GM18505 (cell line): ENCODE results near the gene HSBP1.

Source experiments
- ATAC-seq: cut with Tn5 transposase; IDR thresholded peaks from one replicate; pipeline ENCODE4 v1.9.1; 2021; ENCODE audit not compliant: unreplicated experiment
- POLR2A ChIP-seq: IDR thresholded peaks from 4 replicates; pipeline ENCODE4 v1.6.1; 2011; ENCODE audit warnings: borderline replicate concordance; ENCODE audit not compliant: insufficient read depth, insufficient read length; ENCODE audit errors: extremely low read depth

Gene HSBP1

DNA sequence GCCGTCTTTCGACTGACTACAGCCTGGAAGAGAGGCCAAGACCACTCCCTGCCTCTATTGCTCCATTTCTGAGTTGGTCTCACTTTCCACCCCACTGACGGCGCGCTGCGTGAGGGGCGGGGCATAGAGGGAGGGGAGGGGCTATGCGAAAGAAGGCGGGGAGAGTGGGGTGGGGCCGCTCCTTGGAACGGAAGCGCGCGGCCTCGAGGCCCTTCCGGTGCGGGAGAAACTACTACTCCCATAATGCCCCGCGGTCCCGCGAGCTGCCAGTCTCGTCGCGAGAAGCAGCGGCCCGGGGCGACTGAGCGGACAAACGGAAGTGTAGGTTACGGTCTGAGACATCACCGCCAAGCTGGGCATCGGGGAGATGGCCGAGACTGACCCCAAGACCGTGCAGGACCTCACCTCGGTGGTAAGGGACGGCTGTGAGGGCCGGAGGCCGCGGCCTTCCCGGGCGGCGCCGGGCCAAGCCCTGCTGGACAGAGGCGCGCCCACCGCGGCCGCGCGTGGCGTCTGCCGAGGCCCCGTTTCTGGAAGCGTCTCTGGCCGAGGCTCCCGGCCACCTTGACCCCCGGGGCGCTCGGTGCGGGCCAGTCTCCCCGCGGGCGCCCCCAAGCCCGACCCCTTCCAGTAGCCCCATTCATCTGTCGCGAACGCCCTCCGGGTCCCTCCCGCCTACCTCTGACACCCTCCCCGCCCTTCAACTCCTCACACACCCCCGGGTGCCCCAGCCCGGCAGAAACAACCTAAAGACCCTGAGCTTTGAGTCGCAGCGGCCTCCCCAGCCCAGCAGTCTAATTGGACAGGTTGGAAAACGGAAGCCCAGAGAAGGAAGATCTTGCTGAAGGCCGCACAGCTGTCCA, at the start of gene HSBP1:
HSBP1 (plus strand) TSS at position 269 of the 863 bp plus-strand sequence; CDS start at position 368, 99 bp downstream.
- peak; percentile 88 for TF ChIP-seq POLR2A

DNA sequence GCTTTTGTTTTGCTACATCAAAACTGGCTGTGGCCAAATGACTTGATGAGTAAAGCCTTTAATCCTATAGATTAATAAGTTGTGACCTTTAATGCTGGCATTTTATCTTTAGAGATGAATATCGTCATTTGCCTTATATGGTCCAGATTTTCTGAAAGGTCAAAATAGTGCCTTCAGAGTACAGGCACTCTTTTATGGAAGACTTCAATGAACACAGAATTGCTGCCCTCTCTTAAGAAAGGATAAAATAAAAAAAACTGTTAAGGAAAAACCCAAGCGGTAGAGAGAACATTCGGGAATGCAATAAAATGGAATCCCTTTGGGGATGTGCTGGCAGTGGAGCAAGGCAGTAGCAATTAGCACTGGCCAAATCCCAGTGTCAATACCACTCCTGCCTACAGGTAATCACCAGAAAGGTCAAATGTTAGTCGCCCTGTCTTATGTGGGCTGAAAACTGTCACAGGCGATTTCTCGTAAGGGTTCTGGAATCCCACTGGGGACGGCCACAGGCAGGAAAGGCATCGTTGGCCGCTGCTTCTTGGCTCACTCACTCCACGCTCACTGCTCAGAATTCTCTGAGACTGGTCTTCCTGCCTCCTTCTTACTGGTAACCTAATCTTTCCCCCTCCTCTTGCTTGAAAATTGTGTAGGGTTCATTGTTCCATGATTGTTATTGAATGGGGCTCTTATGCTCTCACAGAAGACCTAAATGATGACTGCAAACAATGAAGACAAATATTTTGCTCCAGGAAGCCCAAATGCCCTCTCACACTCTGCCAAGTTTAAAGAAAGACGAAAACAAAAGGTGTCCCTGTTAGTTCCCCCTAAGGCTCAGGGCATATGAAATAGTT, 45.4 kb upstream of the HSBP1 start:
- no peak for TF ChIP-seq POLR2A
- ATAC-seq: no peak

More for the DNA sequence above, at the start of gene HSBP1:
- ATAC-seq: peak; percentile 90

DNA sequence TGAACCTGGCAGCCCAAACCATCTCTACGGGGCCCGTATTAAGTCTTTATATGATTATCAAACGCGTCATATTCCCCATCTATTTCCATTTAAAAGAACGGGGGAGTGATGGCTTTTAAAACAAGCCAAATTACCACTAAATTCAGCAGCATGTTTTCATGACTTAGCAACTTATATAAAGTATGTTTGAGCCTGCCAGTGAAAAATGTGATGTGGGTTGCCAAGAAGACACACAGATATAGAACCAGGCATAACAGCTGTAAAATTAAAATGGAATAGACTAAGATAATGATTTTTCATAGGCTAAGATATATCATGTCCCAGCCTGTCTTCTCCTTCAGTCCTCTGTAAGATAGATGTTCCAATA, 44.8 kb upstream of the HSBP1 start:
- ATAC-seq: no peak

GRCh38 chr16:83768986-83769385, 38.8 kb upstream of the HSBP1 start:
- ATAC-seq: no peak
- no peak for TF ChIP-seq POLR2A

More for the DNA sequence above, 44.8 kb upstream of the HSBP1 start:
- no peak for TF ChIP-seq POLR2A

- no peak for TF ChIP-seq POLR2A
- ATAC-seq: no peak
Measured at GRCh38 chr16:83769397-83770008, 38.3 kb upstream of the HSBP1 start.

DNA sequence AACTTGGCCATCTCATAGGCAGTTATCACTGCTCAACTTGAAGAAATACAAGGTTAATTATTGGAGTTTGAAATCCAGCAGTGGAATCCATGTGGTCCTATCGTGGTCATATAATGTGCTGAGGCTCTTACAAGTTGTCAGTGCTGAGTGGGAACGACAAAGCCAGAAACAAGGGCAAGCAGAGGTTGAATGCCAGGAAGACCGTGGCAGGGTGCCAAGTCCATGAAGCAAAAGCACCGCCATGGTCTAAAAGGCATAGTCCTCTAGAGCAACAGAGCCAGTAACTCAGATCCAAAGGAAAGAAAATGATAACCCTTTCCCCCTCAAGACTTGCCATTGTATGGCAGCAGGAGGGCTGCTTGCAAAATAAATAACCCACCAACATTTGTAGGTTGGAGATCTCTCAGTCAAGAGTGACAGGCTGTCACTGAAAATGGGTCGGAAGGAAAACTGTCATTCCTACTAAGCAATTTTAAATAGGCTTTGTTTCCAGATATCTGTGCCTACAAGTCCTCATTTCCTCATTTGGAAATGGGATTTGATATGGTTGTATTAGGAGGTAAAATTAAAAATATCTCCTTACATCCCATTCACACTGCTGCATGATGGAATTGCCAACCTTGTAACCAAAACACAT, 36.4 kb upstream of the HSBP1 start:
- TF ChIP-seq POLR2A: no peak
- ATAC-seq: no peak

- ATAC-seq: no peak
- TF ChIP-seq POLR2A: no peak
Measured at GRCh38 chr16:83772806-83773205, 35.0 kb upstream of the HSBP1 start.

- no peak for TF ChIP-seq POLR2A
- ATAC-seq: no peak
Measured at GRCh38 chr16:83774066-83774465, 33.7 kb upstream of the HSBP1 start.

DNA sequence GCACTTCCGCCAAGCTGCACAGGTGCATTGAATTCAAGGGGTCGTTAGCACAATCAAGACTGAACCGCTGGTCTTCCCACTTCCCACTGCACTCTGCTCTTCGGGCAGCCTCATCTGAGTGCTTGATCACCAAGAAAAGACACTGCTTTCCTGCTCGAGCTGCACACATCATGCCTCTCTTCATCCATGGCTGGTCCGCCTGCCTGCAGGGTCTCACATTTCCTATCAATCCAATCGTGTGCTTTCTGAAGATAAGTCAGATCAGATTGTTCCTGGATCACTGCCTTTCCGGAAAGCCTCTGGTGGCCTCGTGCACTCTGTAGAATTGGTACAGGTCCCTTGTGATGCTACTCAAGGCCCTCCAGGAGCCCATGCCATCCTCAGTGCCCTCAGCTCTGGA, 30.8 kb upstream of the HSBP1 start:
- no peak for ATAC-seq
- TF ChIP-seq POLR2A: no peak

DNA sequence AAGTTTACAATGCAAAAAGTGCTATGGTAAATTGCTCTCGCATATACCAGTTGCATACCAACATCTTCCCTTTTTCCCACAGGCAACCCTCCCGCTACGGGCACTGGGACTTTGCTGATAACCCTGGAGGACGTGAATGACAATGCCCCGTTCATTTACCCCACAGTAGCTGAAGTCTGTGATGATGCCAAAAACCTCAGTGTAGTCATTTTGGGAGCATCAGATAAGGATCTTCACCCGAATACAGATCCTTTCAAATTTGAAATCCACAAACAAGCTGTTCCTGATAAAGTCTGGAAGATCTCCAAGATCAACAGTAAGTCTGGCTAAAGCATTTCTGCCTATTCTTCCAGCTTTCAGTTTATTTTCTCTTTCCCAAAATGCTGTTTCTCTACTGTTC, 27.9 kb upstream of the HSBP1 start:
- no peak for ATAC-seq
- no peak for TF ChIP-seq POLR2A

DNA sequence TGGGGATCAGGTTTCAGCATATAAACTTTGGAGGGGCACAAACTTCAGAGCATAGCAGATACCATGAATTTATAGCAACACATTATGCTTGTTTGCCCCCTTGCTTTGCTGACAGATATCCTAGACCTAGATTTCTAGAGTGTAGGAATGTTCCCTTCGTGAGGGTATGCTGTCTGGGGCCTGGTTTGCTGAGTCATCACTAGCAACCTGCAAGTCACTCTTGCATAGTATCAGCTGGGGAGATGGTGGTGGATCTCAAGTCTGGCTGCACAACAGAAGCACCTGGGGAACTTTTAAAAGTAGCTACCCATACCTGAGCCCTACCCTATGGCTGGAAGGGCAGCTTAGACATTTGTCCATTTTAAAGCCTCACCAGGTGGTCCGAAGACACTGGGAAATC, 22.3 kb upstream of the HSBP1 start:
- TF ChIP-seq POLR2A: no peak

DNA sequence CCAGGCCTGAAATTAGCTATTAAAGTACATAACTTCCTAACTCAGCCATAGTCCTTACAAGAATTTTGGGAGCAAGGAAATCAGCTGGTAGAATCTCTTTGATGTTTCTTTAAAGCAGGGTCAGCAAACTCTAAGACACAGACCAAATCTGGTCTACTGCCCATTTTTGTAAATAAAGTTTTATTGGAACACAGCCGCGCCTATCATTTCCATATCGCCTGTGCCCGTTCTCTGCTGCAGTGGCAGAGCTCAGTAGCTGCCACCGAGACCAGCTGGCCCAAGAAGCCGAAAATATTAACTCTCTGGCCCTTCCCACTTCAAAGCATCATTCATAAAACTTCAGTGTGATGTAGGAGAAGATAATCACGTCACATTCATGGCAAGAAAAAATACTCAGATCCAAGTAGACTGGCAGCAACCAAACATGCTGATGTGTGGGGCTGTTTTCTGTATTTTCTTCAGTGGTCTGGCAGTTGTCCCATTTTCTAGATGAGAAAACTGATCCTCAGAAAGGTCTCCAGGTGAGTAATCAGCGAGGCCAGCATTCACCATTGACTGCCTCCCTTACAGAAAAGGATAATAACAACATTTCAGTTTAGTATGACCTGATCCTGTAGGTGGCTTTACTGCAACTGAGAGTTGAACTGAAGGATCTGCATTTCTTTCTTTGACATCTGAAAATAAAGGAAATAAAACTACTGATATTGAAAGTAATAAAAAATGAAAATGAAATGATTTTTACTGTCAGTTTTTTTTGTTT, 18.0 kb upstream of the HSBP1 start:
- no peak for ATAC-seq
- no peak for TF ChIP-seq POLR2A

More for the DNA sequence above, 22.3 kb upstream of the HSBP1 start:
- no peak for ATAC-seq

DNA sequence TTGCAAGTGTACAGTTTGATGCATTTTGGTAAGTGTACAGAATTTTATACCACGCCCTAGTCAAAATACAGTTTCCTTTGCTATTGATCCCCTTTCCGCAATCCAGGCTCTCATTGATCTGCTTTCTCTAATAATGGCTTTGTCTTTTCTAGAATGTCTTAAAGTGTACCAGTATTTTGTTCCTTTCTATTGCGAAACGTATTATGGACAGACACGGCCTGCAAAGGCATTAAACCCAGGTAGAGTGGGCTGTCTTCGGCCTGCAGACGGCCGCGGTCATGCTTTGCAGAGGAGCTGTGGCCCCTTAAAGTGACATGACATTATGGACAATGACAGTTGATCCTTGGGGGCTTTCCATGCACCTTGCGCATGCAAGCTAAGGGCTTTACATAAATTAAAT, 15.9 kb upstream of the HSBP1 start:
- TF ChIP-seq POLR2A: no peak
- ATAC-seq: no peak

- TF ChIP-seq POLR2A: no peak
- ATAC-seq: no peak
Measured at GRCh38 chr16:83792391-83792790, 15.4 kb upstream of the HSBP1 start.
